ENCODE results near the gene NOG.

The NOG gene

DNA sequence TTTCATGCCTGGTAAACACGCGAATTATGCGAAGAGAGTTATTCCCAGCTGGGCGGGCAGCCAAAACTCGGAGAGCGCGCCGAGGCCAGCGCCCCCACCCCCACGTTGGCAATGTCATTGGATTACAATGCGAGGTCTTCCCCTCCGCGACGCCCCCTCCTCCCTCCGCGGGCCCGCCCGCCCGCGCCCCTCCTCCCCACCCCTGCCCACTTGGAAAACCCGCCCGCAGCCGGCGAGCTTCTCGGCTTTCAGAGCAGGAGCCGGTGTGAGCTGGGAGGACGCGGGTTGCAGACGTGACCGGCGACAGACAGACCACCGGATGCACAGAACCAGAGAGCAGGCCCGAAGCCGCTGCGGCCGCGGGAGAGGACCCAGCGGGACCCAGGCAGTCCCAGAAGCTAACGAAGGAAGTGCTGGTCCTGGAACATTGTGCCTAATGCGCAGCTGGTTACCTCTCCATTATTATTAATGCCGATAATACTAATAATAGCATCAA lies 4.0 kb downstream of the NOG start:
- no peak for DNase-seq (ENCODE audit: low read depth)

DNA sequence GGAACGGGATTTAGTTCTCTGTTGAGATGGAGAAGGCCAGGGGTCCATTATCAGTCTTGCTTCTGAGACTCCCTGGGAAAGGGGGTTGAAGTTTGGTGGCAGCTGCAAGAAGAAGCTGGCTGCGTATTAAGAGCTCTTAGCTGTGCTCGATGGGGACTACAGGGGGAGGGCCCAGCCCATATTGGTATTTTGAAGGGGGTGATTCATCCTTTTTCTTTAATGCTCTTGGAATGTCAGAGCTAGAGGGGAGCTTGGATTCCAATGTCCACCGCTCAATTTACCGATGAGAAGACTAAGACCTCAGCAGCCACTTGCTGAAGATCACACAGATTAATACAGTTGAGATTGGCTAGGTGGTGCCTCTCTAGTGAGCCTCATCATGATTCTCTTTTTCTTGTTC lies 5.0 kb downstream of the NOG start:
- no peak for DNase-seq (ENCODE audit: low read depth)

DNA sequence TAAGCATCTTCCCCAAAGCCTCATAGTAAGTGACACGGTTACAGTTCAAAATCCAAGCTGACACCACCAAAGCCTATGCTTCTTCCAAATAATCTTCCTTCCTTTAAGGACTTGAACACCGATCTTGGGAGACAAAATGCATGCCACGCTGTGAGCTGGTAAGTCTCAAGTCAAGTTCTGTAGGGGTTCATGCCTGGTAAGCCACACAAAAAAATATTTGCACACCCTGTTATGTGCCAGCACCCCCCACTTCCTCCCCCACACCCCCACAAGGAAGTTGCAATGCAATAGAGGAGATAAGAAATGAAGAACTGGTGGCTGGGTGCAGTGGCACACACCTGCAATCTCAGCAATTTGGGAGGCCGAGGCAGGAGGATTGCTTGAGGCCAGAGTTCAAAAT lies 5.6 kb downstream of the NOG start:
- DNase-seq (ENCODE audit: low read depth) = no peak

DNA sequence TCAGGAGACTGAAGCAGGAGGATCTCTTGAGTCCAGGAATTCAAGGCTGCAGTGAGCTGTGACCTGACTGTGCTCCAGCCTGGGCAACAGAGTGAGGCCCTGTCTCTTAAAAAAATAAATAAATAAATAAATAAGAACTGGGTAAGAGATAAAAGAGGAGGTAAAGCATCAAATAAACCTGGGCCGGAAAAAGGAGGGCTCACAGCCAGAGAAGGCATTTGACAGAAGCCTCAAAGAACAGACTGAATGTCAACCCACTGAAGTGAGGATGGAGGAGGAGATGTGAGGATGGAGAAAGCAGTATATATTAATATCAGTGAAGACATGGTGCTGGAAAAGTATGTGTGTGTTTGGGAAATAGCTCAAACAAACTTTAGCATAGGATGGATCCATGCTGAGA lies 6.1 kb downstream of the NOG start:
- DNase-seq (ENCODE audit: low read depth) = no peak

DNA sequence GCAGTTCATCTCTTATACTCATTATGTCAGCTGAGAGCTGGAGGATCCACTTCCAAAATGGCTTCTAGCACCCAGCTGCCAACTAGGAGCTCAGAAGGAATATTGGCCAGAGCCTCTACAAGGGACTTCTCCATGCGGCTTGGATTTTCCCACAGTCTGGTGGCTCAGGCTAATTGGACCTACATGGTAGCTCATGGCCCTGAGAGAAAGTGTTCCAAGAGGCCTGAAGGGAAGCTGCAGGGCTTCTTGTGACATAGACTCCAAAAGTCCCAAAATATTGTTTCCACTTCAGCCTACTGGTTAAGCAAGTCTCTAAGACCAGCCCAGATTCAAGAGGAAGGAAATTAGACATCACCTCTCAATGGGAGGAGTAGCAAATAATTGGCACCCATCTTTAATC lies 6.8 kb downstream of the NOG start:
- DNase-seq (ENCODE audit: low read depth) = no peak

DNA sequence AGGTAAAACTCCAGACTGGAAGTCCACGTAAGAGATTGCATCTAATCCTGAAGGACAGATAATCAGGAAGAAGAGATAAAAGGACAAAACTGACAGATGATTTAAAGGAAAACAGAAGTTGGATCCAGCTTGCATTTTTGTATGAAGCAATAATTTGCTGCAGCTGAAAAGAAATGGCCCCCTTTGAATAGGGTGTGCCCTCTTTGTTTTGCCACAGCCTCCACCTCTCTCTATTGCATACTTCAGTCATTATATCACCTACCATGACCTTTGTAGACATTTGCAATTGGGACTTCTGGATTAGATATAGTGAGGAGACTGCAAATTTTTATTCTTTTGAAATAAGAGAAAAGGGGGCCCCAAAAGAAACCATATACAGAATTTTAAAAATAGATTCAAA lies 8.1 kb downstream of the NOG start:
- no peak for DNase-seq (ENCODE audit: low read depth)

DNA sequence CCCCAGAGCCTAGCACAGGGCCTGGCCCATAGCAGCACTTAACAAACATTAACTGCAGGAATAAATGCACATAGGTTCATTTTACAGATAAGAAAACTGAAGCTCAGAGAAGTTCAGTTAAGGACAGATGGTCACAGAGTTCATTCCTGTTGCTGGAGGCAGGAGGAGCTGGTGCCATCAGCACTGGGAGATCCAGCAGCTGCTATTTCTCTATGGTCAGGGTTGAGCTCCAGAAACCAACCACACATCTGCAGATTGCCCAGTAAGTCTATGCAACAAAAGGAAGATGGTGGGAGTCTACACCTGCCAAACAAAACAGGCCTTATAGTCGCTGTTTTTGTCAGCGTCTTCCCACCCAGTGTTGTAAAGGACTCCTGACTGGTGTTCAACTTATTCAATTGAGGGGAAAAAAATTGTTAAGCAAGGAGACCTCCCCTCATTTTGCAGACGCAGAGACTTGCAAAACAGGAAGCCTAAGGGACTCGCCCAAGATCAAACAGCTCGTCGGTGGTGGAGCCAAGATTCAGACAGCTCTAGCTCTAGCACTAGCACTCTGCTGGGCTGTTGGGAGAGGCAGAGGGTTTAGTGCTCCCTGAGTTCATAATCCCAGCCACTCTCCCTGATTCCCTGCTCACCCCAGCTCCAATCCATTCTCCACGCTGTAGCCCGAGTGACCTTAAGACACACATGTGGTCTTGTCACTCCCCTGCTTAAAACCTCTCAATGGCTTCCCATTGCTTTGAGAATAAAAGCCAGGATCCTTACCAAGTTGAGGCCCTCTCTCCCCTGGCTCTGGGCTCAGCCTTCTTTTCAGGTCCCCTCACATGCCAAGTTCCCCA lies 9.0 kb downstream of the NOG start:
- DNase-seq (ENCODE audit: low read depth) = no peak

DNA sequence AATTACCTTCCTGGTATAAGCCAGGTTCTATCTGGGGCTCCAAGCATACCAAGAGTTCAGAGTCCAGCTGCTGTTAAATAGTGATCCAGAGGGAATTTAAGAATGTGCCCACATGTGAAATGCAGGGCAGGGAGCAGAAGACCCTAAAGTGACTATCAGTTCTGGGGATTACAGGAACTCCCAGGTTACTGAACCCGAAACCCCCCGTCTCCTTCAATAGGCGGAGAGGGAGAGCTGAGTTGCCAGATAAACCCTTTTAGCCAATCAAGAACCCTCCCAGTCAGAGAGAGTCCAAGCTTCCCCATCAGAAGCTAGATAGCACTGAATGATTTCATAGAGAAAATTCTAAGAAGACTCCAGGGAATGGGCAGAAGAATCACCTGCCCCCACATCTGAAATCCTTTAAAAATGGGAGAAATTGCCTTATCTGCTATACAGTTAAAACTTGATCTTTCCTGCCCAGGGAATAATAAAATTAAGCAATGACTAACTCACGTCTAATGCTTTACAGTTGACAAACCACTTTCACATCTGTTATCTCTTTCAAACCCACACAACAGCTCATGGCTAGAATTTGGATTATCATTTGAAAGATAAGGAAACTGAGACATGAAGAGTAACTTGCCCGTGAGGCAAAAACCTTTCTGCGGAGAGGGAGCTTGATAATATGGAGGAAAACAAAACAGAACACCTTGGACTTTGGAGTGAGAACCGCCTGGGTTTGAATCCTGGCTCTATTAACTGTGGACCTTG lies 10.2 kb downstream of the NOG start:
- DNase-seq (ENCODE audit: low read depth) = no peak

DNA sequence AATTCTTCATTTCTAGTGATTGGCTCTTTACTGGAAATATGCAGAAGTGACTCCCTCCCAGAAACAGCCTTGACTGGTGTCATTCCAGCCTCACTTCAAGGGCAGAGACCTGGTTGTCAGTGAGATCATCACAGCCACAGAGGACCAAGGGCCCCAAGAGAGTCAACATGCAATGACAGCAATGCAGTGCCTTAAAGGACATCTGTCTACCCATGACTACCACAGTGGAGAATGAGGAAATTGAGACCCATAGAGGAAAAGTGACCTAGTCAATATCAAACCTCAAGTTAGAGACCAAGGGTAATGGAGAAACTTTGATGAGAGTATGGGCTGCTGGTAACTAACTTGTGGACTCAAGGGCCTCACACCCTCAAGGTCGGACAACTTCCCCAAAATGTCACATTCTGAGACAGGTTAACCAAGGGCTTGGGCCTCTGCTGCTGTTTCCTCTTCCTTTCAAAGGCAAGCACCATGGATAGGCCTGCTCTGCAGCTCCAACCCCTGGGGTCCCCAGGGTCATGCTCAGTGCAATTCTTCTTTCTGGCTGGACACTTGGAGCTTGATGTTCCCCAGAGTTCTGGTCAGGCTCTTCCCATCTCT lies 11.3 kb downstream of the NOG start:
- DNase-seq (ENCODE audit: low read depth) = no peak

DNA sequence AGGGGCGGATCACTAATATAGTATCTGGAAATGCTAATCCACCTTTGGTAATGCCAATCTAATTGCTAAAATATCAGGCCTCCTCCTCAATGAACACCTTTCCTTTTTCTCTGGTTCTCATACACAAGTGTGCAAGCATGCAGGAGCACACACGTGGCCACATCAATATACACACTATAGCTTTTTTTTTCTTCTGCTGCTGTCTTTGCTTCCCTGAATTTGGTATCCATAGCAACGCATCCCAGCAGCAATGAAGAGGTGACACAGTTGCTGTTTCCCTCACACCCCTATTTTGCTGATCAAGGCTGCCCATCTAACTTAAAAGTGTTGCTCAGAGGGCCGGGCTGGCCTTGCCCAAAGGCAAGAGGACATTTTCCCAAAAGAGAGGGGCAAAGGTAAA lies 15.4 kb downstream of the NOG start:
- no peak for DNase-seq (ENCODE audit: low read depth)

DNA sequence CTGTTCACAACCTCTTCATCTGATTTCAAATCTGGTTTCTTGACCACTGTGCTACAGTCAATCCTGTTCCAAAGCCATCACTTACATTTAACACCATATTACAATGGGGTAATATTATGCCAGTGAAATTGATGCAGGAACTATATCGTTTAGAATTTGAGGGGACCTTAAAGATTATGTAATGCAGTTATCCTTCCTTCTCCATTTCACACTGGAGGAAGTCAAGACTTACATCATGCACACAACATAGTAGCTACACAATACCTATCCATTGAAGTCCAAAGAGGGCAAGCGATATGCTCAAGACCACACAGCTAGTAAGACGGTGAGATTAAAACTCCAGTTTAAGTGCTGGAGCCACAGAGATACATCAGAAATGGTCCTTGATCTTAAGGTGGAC lies 16.8 kb downstream of the NOG start:
- no peak for DNase-seq (ENCODE audit: low read depth)

DNA sequence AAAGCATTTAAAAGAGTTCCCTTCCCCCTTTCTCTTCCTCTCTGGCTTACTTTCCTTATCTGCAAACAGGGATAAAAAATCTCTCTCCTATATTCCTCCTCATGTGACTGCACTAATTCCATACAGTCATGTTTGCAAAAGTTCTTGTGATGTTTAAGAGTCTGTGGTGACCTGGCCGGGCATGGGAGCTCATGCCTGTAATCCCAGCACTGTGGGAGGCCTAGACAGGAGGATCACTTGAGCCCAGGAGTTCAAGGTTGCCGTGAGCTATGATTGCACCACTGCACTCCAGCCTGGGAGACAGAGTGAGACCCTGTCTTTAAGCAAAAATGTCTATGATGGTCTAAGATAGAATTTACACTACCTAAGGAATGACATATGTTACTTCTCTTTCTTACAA lies 19.6 kb downstream of the NOG start:
- no peak for DNase-seq (ENCODE audit: low read depth)

DNA sequence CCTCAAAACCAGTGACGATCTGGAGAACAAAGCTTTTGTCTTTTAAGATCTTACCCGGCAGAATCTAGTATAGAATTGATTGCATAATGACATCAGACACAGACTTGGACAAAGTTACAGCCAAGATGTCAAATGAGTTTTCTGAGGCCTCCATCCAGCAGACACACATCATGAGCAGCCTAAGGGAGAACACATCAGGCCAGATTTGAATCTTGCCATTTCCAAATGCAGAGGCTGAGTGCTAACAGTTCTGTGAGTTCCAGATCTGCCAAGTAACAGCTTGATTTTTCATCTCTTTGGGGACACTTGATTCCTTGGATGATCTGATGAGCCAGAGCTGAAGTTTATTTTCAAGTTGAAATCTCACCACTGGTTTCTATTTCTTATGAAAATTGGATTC lies 21.0 kb downstream of the NOG start:
- no peak for DNase-seq (ENCODE audit: low read depth)

DNA sequence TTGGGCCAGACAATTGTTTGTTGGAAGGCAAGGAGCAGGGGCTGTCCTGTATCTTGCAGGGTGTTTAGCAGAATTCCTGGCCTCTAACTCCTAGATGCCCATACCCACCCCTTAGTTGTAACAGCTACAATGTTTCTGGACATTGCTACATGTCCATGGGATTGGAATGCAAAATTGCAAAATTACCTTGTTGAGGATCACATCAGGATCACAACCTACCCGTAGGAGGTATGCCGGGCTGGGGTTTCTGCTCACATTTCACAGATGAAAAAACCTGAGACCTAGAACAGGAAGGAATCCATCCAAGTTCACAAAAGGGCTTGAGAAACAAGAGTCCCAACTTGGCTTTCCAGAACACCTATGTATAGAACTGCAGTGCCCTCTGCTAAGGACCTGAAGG lies 22.7 kb downstream of the NOG start:
- no peak for DNase-seq (ENCODE audit: low read depth)

DNA sequence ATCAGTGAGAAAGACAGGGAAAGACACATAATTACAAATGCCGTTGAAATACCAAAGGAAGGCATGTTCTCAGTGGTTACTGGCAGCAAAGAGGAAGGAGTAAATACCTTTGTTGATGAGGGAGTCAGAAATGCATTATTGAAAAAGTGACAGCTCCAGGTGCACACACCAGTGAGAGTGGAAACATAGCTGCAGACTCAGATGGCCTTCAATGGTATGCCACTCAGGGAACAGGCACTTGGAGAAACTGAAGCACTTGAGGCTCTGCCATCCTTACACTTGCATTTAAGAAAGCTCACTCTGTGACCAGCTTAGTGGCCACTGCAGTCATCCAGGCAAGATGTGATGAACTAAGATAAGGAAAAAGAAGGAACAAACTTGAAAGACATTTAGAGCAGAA lies 29.9 kb downstream of the NOG start:
- DNase-seq (ENCODE audit: low read depth) = no peak

DNA sequence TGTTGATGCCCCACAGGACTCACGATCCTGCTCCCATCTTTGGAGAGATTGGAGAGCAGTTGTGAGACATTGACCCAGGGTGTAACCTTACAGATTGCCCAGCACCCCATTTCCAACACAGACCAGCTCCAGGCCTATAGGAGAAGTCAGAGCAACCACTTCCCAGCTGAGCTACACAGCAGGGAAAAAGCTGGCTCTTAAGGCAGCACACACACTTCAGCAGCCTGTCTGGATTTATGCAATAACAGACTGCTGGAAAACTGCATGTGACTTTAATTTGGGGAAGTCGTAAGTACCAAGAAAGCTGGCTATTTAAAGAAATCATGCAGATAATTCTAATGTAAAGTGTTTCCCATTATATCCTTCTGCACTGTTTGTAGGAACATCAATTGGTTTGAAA lies 30.8 kb downstream of the NOG start:
- DNase-seq (ENCODE audit: low read depth) = no peak

DNA sequence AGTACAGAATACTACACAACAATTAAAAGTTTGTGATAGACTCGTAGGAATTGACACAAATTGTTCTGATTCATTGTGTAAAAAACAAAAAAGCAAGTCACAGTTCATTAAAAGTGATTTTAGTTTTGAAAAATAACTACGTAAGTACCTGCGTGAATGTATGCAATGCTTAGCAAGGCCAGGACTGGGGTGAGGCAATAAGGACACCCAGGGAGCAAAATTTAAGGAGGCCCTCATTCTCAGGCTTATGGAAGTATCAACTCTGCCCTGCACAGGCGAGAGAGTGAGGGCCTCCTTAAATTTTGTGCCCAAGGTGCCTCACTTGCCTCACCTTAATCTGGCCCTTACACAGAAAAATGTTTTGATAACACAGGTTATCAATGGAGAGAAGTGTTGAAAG lies 31.4 kb downstream of the NOG start:
- no peak for DNase-seq (ENCODE audit: low read depth)

DNA sequence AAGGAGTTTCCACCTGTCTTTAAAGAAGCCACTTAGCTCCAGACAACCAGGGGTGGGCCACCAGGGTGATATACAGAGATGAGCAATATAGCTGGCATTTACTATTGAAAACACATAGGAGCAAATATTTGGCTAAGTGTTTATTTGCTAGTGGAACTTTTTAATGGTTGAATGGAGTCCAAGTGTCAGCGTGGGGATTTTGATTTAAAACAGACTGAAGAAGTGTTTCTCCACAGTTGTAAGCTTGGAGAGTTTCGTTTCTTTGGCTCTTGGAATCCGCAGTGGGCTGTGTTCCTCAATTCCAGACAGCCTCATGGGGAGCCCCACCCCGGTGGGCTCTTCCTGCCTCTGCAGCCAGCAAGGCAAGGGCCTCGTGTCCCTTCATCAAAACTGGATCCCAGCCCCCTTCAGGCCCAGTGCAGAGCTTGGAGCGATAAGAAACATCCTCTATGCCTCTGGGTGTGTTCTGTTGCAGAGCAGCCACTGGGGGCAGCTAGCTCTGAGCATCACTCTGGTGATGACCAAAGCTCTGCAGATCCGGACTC lies 36.1 kb downstream of the NOG start:
- no peak for DNase-seq (ENCODE audit: low read depth)

DNA sequence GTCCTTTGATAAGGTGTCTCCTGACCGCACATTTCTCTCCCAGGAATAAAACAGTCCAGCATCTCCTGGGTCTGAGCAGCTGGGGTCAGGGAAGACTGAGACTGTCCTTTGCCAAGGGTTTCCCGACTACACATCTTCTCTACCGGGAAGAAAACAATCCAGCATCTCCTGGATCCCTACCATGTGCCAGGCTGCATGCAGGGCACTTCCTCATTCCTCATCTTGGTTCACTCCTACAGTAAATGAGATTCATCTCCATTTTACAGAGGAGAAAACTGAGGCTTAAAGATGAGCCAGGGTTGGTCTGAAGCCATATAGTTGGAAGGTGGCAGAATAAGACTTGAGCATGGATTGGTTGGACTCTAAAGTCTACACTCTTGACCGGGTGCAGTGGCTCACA lies 36.7 kb downstream of the NOG start:
- no peak for DNase-seq (ENCODE audit: low read depth)

DNA sequence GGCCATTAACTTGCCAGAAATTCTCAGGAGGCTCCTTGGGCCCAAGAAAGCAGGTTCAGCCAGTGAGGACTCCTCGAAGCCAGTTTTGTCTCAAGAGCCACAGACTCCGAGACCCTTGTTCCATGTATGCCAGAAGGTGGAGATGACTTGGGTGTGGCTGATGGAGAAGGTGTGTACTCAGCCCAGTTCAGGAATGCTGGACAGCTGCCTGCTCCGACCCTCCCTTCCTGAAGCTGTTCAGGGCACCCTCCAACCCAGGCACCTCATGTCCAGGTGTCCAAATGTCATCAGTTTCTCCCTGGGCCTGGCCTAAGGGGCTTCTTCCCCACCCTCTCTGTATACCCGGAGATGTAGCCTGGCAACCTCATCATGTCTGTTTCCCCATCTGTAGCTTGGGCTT lies 40.2 kb downstream of the NOG start:
- DNase-seq (ENCODE audit: low read depth) = no peak

DNA sequence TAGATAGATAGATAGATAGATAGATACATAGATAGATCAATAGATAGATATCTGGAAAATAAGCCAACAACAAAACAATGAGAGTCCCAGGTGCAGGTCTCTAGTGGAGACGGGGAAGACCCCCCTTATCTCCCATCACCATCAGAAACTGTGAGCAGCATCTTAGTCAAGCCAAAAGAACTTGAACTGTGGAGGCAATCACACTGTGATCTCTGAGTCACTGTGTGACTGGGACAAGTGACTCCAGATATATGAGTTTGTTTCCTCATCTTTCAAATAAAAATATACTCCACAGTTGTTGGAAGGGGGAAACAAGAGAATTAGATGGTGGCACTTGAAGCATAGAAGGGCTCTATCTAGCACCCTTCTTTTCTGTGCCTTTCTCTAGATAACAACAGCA lies 42.1 kb downstream of the NOG start:
- DNase-seq (ENCODE audit: low read depth) = no peak

DNA sequence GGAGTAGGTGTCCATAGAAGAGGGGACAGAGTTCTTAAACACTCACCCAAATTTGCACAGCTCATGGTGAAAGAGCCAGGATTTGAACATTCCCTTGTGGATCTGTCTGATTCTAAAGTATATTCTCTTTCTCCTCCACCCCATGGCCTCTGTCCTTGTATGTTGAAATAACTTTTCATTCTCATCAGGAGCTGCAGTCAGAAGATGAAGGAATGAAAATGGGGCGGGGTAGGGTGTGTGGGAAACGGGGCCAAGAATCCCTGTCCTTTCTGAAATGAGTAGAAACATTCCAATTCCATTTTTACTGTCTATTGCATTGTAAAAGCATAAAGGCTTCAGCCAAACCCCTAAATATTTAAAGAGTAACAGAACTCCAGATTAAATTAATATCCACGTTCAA lies 42.8 kb downstream of the NOG start:
- DNase-seq (ENCODE audit: low read depth) = no peak

DNA sequence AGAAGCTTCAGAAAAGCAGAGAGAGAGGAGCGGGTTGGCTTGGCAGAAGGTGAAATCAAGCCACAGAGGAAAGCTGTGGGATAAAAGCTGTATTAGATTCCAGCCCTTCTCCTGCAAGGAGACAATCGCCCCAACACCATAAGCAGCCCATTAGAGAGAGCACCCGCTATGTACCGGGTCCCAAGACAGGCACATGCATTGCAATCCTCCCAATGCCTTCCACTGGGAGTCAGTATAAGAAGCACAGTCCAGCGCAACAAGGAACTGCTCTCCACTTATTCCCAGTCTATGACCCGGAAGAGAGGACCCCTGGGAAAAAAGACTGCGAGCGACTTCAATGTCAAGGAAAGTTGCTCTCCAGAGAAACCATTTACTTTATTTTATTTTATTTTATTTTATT lies 43.8 kb downstream of the NOG start:
- DNase-seq (ENCODE audit: low read depth) = no peak
